Amygdala (tissue), 56 donors: ENCODE data around the gene ARHGAP26.
A peak's percentile ranks its signal among the peaks of the same experiment; 100 is the strongest.

Experiments
- DNase-seq, 56 donors: peaks; one replicate each; lab custom pipeline; 2025; lab: John Stamatoyannopoulos, UW

The ARHGAP26 gene

DNA sequence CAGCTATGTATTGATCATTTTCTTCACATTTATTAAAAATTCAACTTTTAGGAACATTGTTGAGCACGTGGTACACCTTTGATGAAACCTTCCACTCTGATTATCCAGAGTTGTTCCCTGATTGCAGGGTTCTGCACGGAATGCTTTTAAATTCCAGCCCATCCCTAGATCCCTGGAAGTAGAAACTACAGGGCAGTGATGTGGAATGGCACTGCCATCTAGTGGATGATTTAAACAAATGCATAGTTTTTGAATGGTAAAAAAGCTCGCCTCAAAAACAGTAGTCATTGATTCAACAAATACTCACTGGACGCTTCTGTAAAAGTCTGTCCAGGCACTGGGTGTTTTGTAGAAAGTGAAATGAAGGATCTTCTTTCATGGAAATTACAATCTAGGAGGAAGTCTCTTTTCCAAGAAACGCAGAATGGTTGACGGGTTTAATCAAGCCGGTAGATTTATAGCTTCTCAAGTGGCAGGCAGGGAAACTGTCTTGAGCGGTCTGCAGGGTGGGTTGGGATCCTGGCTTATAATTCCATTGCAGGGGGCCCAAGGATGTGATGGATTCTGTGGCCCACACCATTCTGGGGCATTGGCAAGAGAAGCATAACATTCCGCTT, 118.4 kb downstream of the ARHGAP26 start:
- DNase-seq, result peak in 6 of 56 donors; percentile 20 to 45 (median 28)

DNA sequence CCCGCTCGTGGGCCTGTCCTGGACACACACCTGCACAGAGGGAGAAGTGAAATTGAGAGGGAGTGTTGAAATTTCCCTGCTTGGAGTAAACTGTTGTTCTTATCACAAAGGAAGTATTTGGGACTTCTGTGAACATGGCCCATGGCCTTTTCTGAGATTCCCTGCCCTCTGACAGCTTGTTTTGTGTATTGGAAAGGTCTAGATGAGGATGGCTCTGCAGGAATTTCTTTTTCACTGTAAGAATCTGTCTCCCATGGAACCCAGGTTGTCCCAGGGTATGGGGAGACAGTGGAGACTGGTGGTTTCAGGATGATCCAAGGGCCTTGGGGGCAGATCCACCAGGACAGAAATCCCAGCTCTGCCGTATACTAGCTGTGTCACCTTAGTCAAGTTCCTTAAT, 121.8 kb downstream of the ARHGAP26 start:
- DNase-seq, result no peak

DNA sequence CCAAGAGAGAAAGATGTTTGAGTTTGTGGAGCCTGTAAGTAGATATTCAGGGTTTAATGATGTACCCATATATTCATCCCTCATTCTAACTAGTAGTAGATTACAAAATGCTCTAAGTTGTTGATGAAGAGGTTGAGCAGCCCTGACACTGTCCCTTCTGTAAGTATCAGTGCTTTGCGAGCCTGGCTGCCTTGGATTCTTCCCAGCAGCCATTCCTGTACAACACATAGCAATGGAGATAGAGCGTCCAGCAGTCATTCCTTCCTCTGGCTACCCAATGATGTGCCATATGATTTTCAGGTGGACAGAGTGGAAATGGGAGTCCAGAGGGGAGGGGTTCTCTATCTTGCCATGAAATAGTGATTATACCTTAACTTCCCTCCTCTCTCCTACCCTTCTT, 124.1 kb downstream of the ARHGAP26 start:
- no peak for DNase-seq

DNA sequence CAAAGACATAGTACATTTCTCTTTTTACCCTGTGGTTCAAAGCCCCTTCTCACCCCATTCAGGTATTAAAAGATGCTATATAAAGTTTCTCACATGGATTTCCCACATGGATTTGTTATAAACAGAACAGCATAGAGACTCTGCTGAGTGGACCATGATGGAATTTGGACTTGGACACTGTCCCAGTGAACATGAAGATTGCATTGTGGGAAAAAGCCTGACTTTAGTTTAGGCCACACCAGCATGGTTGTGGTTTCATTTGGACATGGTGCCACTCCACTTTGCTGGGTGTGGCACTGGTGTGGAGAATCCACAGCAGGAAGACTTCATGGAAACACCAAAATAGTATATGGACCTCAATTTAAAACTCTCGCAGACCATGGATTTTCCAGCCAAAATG, 124.6 kb downstream of the ARHGAP26 start:
- no peak for DNase-seq

GRCh38 chr5:142896325-142897007, 126.3 kb downstream of the ARHGAP26 start:
- DNase-seq, result no peak

- DNase-seq, result no peak
Observed at GRCh38 chr5:142897328-142897727, 127.2 kb downstream of the ARHGAP26 start.

DNA sequence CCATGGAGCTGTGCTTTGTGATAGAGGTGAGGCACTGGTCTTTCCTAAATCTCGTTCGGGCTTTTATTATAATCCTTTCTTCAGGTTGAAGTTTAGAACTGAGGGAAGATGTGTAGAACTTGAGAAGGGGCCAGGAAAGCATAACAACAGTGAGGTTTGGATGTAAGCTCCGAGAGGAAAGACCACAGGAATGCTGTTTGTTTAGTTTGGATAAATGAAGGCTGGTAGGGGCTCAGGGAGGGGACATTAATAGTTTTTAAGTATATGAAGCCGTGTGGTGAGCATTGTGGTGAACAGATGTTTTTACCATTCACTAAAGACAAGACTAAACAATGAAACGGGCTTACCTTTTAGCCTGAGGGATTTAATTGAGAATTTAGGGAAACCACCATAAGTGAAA, 130.8 kb downstream of the ARHGAP26 start:
- DNase-seq, result no peak

GRCh38 chr5:142901476-142902185, 131.5 kb downstream of the ARHGAP26 start:
- DNase-seq, result no peak

- DNase-seq, result no peak
Observed at GRCh38 chr5:142902186-142902965, 132.2 kb downstream of the ARHGAP26 start.

DNA sequence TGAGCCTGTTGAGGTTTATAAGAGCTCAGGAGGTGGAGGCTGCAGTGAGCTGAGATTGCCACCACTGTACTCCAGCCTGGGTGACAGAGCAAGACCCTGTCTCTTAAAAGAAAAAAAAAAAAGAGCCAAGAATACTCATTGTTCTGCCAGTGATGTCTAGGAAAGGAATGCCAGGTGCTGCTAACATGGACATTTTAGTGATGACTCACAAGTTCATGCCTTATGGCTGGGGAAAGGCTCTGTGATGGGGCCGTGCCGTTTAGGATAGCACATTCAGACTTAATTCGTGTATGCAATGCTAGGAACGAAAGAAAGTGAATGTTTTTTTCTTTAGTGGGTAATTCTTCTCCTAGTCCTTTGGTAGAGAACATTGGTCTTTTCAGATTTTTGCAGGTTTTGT, 134.2 kb downstream of the ARHGAP26 start:
- no peak for DNase-seq

DNA sequence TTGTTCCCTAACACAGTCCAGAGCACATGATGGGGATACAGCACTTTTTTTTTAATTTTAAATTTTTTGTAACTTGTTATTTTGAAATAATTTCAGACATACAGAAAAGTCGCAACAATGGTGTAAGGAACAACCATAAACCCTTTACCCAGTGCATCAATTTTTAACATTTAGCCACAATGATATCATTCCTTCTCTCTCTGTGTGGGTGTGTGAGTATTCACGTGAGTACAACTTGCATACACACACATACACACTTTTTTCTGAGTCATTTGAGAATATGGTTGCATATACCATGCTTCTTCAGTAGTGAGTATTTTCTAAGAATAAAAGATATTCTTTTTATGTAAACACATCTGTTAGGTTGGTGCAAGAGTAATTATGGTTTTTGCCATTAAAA, 135.2 kb downstream of the ARHGAP26 start:
- DNase-seq, result no peak

- no peak for DNase-seq
Observed at GRCh38 chr5:142906863-142907671, 136.9 kb downstream of the ARHGAP26 start.

DNA sequence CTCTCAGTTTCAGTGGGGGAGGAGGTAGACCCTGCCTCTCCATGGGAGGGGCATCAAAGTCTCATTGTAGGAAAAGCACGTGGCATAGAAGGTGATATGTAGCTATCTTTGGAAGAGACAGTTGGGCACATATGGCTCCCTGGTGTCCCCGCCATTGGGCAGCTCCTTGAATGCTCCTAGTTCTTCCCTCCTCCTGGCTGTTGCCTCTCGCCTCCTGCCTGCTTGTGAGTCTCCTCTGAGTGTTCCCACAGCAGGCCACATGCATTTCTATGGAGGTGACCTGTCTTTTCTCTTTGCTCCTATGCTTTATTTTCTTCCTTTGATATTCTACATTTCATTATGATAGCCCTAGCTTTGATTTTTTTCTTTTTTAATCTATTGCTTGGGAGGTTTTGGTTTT, 138.5 kb downstream of the ARHGAP26 start:
- no peak for DNase-seq

GRCh38 chr5:142910128-142910527, 140.0 kb downstream of the ARHGAP26 start:
- DNase-seq, result no peak

GRCh38 chr5:142911170-142911569, 141.0 kb downstream of the ARHGAP26 start:
- DNase-seq, result no peak

GRCh38 chr5:142911775-142912174, 141.6 kb downstream of the ARHGAP26 start:
- no peak for DNase-seq

DNA sequence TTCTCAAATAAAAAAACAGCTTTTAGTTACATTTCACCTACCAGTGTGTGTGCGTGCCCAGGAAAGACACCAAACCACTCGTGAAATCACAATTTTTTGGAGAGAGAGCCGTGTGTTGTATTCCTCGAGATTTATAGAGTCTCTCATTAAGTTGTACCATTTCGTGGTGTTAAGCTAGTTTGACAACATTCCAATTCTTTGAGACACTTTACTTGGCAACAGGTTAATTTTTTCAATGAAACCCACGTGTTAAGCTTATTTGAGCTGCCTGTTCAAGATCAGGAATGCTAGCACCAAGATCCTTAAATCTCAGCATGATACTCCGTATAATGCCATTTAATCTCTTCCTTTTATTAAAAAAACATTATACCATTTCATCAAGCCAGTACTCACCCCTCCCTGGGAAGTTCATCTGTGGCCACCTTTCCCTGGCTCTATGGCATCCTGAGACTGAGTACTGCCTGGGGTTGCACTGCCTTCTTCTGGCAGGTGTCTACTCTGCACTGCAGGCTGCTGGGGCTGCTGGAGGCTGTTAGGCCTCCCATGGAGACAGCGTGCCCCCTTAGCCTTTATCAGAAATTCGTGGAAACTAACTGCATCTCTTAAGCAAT, 143.7 kb downstream of the ARHGAP26 start:
- no peak for DNase-seq

DNA sequence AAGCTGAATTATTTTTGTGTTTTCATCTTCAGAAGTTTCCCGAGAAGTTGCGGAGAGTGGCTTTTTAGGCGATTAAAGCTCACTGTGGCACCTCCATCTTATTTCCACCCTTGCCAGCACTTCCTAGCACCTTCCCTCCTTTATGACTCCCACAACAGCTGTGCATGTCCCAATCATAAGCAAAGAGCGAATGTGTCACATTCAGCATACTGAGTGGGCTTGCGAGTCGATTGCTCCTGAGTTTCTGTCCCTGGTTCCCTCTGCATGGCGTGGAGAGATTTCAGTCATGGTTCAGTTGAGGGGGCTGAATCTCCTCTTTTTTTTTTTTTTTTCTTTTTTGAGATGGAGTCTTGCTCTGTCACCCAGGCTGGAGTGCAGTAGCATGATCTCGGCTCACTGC, 144.9 kb downstream of the ARHGAP26 start:
- DNase-seq, result no peak

GRCh38 chr5:142915813-142916424, 145.7 kb downstream of the ARHGAP26 start:
- peak in 5 of 56 donors; percentile 3 to 13 (median 8) for DNase-seq
